Measurements from ENCODE around the gene SLC2A13.

The SLC2A13 gene

DNA sequence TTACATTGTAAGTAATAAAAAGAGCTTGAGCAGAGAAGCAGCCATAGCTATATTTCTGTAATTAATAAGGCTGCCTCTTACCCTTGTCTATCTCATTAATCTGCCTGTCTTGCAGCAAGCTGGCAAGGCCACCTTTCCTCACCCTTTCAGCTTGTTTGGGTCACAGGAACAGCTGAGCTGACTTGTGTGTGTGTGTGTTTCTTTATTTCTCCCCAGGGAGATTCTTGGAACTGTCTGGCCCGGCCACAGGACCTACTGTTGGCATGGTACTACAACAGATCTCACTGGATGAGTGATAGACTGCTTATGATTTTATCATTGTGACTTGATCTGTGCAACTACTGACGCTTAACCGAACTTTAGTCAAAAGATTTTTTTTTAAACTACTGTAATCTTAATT is 213.7 kb downstream of the SLC2A13 start:
- 96% methylated on average over 2 of the region's 3 CpGs for WGBS
- H3K9me3 ChIP-seq (ENCODE audit: insufficient read depth, low read depth, low read length): peaks cover 7% of the 10 kb centered on the region
- H3K4me3 ChIP-seq (ENCODE audit: low read length): no peak overlapping the region
- no peaks in the 10 kb centered on the region for H3K27me3 ChIP-seq (ENCODE audit: insufficient read depth, low read length)
- H3K9ac ChIP-seq (ENCODE audit: low read depth, low read length): no peak overlapping the region
- peaks cover under 1% of the 10 kb centered on the region; the same call in 1 of the 2 replicates for H3K4me1 ChIP-seq (ENCODE audit: insufficient read depth, low read length)
- no peak overlapping the region for H3K27ac ChIP-seq (ENCODE audit: low read depth, low read length)
- no peaks in the 10 kb centered on the region for H3K36me3 ChIP-seq (ENCODE audit: insufficient read depth, low read length)

DNA sequence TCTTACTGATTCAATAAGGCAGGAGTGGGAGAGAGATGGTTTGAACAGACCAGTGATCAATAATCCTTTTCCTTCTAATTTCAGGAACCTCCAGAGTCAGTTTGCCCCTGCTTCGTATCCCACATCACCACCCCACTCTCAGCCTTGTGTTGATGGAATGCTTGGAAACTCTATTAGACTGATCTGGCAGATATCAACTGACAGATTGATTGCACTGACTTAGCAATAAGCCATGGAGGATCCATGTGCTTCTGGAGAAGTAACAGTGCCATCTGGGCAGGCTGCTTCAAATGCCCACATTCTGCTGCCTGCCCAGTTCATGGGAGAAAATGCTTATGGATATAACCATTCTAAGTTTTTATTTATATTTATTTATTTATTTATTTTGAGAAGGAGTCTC is 218.0 kb downstream of the SLC2A13 start:
- no peaks in the 10 kb centered on the region for H3K36me3 ChIP-seq (ENCODE audit: insufficient read depth, low read length)
- no peak overlapping the region for H3K27ac ChIP-seq (ENCODE audit: low read depth, low read length)
- H3K27me3 ChIP-seq (ENCODE audit: insufficient read depth, low read length): no peaks in the 10 kb centered on the region
- 83% methylated on average over 1 of the region's 1 CpG for WGBS
- no peak overlapping the region for H3K9ac ChIP-seq (ENCODE audit: low read depth, low read length)
- H3K9me3 ChIP-seq (ENCODE audit: insufficient read depth, low read depth, low read length): no peaks in the 10 kb centered on the region
- H3K4me3 ChIP-seq (ENCODE audit: low read length): no peak overlapping the region
- peaks cover 9% of the 10 kb centered on the region for H3K4me1 ChIP-seq (ENCODE audit: insufficient read depth, low read length)

DNA sequence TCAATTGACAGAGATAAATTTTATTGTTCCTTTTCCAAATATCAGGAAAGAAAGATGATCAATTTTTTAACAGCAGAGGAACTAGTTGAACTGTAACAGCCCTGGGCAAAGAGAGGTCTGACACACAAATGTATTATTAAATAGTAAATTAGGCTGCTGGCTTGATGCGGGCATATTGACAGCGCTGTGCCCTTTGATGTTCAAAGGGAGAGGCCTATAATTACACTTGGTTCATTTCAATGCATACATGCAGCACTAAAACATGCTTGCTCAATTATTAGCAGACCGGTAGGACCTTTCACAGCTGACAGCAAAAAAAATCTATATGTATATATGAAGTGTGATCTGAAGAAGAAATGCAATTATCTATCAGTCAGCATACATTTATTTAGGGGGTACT is 219.8 kb downstream of the SLC2A13 start:
- Histone ChIP-seq H3K36me3 (ENCODE audit: insufficient read depth, low read length) (no peaks in the 10 kb centered on the region), H3K4me1 (ENCODE audit: insufficient read depth, low read length) (peaks cover 9% of the 10 kb centered on the region), H3K9ac (ENCODE audit: low read depth, low read length) (no peak overlapping the region), H3K4me3 (ENCODE audit: low read length) (no peak overlapping the region), H3K27ac (ENCODE audit: low read depth, low read length) (no peak overlapping the region), H3K9me3 (ENCODE audit: insufficient read depth, low read depth, low read length) (no peaks in the 10 kb centered on the region), H3K27me3 (ENCODE audit: insufficient read depth, low read length) (no peaks in the 10 kb centered on the region)
- 94% methylated on average over 2 of the region's 3 CpGs for whole genome bisulfite sequencing

DNA sequence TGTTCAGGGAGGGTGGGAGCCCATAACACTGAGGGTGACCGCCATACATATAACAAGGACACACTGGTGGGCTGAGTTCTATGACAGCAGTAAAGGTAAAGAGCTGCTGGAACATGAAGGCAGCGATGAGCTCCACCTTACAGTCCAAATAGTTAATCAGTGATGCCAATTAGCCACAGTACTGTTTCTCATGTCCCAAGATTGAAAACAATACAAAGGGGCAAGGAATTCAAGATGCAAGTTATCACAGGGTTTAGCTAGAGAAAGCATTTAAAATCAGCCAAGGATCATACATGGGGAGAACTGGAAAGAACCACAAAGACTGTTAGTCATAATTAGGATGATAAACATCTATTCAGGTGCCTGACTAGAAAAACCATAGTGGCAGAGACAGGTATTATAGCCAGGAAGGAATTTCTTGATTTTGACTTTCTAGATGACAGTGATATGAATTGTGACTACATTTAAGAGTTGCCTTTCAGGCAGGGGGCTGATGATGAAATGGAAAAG is 221.2 kb downstream of the SLC2A13 start:
- no peak overlapping the region for H3K4me3 ChIP-seq (ENCODE audit: low read length)
- WGBS: 94% methylated on average over 2 of the region's 2 CpGs
- no peak overlapping the region for H3K27ac ChIP-seq (ENCODE audit: low read depth, low read length)
- no peak overlapping the region for H3K9ac ChIP-seq (ENCODE audit: low read depth, low read length)
- H3K36me3 ChIP-seq (ENCODE audit: insufficient read depth, low read length): 0 out of 2 replicates have a peak, but pooled peaks cover 4% of the 10 kb centered on the region
- no peaks in the 10 kb centered on the region for H3K27me3 ChIP-seq (ENCODE audit: insufficient read depth, low read length)
- H3K9me3 ChIP-seq (ENCODE audit: insufficient read depth, low read depth, low read length): peaks cover 7% of the 10 kb centered on the region
- peaks cover 9% of the 10 kb centered on the region for H3K4me1 ChIP-seq (ENCODE audit: insufficient read depth, low read length)

DNA sequence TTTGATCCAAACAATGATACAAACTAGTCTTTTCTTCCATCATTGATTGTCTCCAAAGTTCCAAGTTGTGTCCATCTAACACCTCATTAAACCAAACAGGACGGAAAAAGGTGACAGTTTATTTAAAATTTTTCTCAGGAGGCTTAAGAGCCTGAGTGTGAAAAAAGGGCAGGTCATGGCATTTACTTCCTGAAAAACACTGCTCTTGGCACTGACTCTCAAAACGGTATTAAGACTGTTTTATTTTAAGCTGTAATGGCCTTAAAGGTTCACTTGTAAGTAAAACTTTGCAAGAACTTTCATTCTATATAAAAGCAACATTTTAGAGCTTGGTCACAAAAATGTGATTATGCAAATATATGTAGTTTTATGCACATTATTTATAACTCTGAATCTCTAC is 222.5 kb downstream of the SLC2A13 start:
- 95% methylated on average over 2 of the region's 2 CpGs for WGBS

DNA sequence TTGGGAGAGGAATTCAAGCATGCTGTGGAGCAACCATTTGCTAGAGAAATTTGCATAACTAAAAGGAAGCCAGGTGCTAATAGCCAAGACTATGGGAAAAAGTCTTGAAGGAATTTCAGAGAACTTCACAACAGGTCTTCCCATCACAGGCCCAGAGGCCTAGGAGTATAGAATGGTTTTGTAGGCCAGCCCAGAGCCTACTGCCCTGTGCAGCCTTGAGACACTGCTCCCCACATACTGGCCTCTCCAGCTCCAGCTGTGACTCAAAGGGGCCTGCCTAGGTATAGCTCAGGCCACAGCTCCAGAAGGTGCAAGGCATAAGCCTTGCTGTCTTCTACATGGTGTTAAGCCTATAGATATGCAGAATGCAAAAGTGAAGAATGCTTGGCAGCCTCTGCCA is 227.1 kb downstream of the SLC2A13 start:
- Histone ChIP-seq H3K9me3 (ENCODE audit: insufficient read depth, low read depth, low read length) (peaks cover 27% of the 10 kb centered on the region), H3K9ac (ENCODE audit: low read depth, low read length) (no peak overlapping the region), H3K36me3 (ENCODE audit: insufficient read depth, low read length) (0 out of 2 replicates have a peak, but pooled peaks cover 9% of the 10 kb centered on the region), H3K4me3 (ENCODE audit: low read length) (no peak overlapping the region), H3K4me1 (ENCODE audit: insufficient read depth, low read length) (peaks cover 8% of the 10 kb centered on the region; the same call in 1 of the 2 replicates), H3K27me3 (ENCODE audit: insufficient read depth, low read length) (no peaks in the 10 kb centered on the region), H3K27ac (ENCODE audit: low read depth, low read length) (no peak overlapping the region)

More for the DNA sequence above, 222.5 kb downstream of the SLC2A13 start:
- H3K27ac ChIP-seq (ENCODE audit: low read depth, low read length): no peak overlapping the region
- H3K4me3 ChIP-seq (ENCODE audit: low read length): no peak overlapping the region
- 0 out of 2 replicates have a peak, but pooled peaks cover 9% of the 10 kb centered on the region for H3K36me3 ChIP-seq (ENCODE audit: insufficient read depth, low read length)
- H3K27me3 ChIP-seq (ENCODE audit: insufficient read depth, low read length): no peaks in the 10 kb centered on the region
- peaks cover 18% of the 10 kb centered on the region for H3K9me3 ChIP-seq (ENCODE audit: insufficient read depth, low read depth, low read length)
- no peak overlapping the region for H3K9ac ChIP-seq (ENCODE audit: low read depth, low read length)
- H3K4me1 ChIP-seq (ENCODE audit: insufficient read depth, low read length): peaks cover 9% of the 10 kb centered on the region

DNA sequence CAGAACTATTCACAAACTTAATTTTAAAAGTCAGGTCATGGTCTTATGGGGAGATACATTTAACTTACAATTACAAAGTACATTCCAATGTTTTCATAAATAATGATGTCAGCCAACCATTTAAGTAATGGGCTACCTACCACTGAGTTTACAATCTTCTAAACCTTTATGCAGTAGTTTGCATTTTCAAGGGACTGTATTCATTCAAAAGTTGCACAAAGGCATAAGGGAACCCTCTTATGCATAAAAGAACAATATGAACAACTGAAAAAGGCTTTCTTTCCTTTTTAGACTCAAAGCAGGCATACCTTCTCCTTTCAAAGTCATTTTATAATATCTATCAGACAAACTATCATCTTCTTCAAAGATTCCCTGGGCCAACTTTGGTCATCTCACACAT is 230.2 kb downstream of the SLC2A13 start:
- Histone ChIP-seq H3K4me1 (ENCODE audit: insufficient read depth, low read length) (peaks cover 8% of the 10 kb centered on the region; the same call in 1 of the 2 replicates), H3K27ac (ENCODE audit: low read depth, low read length) (peak overlapping the region; percentile 10; the same call in 1 of the 2 replicates), H3K36me3 (ENCODE audit: insufficient read depth, low read length) (0 out of 2 replicates have a peak, but pooled peaks cover 9% of the 10 kb centered on the region), H3K4me3 (ENCODE audit: low read length) (no peak overlapping the region), H3K9ac (ENCODE audit: low read depth, low read length) (no peak overlapping the region), H3K27me3 (ENCODE audit: insufficient read depth, low read length) (no peaks in the 10 kb centered on the region), H3K9me3 (ENCODE audit: insufficient read depth, low read depth, low read length) (peaks cover 27% of the 10 kb centered on the region)

DNA sequence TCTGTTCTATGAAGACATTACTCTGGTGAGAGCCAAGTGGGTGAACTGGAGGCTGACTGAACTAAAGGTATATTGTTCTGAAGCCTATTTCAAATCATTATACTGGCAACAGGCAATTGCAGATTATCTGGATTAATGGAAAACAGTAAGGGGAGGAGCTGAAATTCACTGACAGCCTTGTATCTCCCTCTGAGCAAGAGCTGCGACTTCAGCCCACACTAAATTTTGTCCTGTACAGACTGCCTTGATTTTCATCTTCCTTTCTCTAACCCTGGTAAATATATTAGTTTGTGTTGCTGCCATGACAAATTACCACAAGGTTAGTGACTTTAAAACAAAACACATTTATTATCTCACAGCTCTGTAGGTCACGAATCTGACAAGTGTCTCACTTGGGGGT is 231.1 kb downstream of the SLC2A13 start:
- no peak overlapping the region for H3K27ac ChIP-seq (ENCODE audit: low read depth, low read length)
- H3K9me3 ChIP-seq (ENCODE audit: insufficient read depth, low read depth, low read length): peaks cover 21% of the 10 kb centered on the region
- H3K9ac ChIP-seq (ENCODE audit: low read depth, low read length): no peak overlapping the region
- H3K36me3 ChIP-seq (ENCODE audit: insufficient read depth, low read length): 0 out of 2 replicates have a peak, but pooled peaks cover 6% of the 10 kb centered on the region
- H3K4me3 ChIP-seq (ENCODE audit: low read length): no peak overlapping the region
- H3K27me3 ChIP-seq (ENCODE audit: insufficient read depth, low read length): no peaks in the 10 kb centered on the region
- H3K4me1 ChIP-seq (ENCODE audit: insufficient read depth, low read length): peaks cover 8% of the 10 kb centered on the region; the same call in 1 of the 2 replicates
- 95% methylated on average over 2 of the region's 2 CpGs for WGBS

DNA sequence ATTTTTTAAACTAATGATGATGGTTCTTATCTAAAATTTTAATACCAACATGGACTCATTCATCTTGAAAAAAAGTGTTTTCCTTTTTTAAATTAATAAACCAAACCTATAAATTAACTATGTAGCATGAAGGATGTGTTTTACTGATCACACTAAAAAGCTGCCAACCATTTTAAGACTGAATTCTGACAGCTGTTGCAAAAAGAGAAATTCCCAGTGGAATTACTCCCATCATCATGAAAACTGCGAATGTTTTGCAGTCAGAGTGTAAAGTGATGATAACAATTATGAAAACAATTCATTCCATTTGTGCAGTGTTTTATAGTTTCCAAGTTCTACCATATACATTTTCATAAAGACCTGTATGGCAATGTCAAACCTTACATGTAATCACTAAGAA is 232.8 kb downstream of the SLC2A13 start:
- WGBS: 100% methylated on average over 1 of the region's 1 CpG
- peaks cover 5% of the 10 kb centered on the region for H3K9me3 ChIP-seq (ENCODE audit: insufficient read depth, low read depth, low read length)
- no peaks in the 10 kb centered on the region for H3K36me3 ChIP-seq (ENCODE audit: insufficient read depth, low read length)
- no peaks in the 10 kb centered on the region for H3K27me3 ChIP-seq (ENCODE audit: insufficient read depth, low read length)
- H3K27ac ChIP-seq (ENCODE audit: low read depth, low read length): no peak overlapping the region
- no peak overlapping the region for H3K4me3 ChIP-seq (ENCODE audit: low read length)
- H3K9ac ChIP-seq (ENCODE audit: low read depth, low read length): no peak overlapping the region
- peaks cover 8% of the 10 kb centered on the region; the same call in 1 of the 2 replicates for H3K4me1 ChIP-seq (ENCODE audit: insufficient read depth, low read length)

DNA sequence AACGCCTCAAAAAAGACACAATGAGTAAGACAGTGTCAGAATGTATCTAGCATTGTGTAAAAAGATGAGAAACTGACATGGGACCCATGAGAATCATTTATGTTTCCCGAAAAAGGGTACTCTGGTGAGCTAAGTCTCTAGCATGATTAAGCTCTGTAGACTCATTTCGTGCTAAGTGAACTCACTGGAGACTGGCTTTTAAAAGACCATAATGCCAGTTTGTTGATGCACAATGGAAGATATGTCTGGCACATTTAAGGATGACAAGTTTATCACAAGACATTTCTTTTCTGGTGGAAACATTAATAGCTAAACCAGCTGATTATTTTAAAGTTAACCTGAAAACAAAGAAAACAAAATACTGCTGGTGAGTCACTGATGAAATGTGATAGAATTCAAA is 233.5 kb downstream of the SLC2A13 start:
- Histone ChIP-seq H3K36me3 (ENCODE audit: insufficient read depth, low read length) (no peaks in the 10 kb centered on the region), H3K27me3 (ENCODE audit: insufficient read depth, low read length) (no peaks in the 10 kb centered on the region), H3K9ac (ENCODE audit: low read depth, low read length) (no peak overlapping the region), H3K27ac (ENCODE audit: low read depth, low read length) (no peak overlapping the region), H3K9me3 (ENCODE audit: insufficient read depth, low read depth, low read length) (no peaks in the 10 kb centered on the region), H3K4me1 (ENCODE audit: insufficient read depth, low read length) (peaks cover 8% of the 10 kb centered on the region; the same call in 1 of the 2 replicates), H3K4me3 (ENCODE audit: low read length) (no peak overlapping the region)
- WGBS: 90% methylated on average over 3 of the region's 3 CpGs

DNA sequence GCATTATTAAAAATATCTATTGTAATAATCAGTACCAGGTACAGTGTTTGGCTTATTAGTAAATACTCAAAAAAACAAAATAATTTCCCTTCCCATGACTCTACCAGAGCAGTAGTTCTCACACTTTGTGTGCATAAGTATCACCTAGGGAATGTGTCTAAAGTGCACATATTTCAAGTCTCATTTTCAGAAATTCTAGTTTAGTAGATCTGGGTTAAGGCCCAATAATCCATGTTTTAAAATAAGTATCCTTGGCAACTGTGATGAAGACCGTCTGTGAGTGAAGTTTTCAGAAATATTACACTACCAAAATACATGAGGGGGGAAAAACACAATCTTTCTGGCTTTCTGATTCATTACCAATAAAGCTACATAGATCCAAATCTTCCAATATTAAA is 237.6 kb downstream of the SLC2A13 start:
- Histone ChIP-seq H3K4me3 (ENCODE audit: low read length) (no peak overlapping the region), H3K9ac (ENCODE audit: low read depth, low read length) (no peak overlapping the region), H3K27me3 (ENCODE audit: insufficient read depth, low read length) (no peaks in the 10 kb centered on the region), H3K4me1 (ENCODE audit: insufficient read depth, low read length) (no peaks in the 10 kb centered on the region), H3K36me3 (ENCODE audit: insufficient read depth, low read length) (peaks cover 7% of the 10 kb centered on the region), H3K27ac (ENCODE audit: low read depth, low read length) (no peak overlapping the region), H3K9me3 (ENCODE audit: insufficient read depth, low read depth, low read length) (no peaks in the 10 kb centered on the region)
- no CpG with 5 or more reads among the region's 1 CpG for WGBS
